GM10266 (cell line): Measurements from ENCODE around the gene URI1.
"Not testable (repeated sequence)": the region's sequence is repeated elsewhere in the genome, so short reads cannot be mapped to it uniquely, and the experiment has no call there.

ENCODE experiments used
- DNase-seq: peaks from one replicate; pipeline ENCODE4 v3.0.0; 2012; ENCODE audit errors: extremely low spot score
- TF ChIP-seq, protein P1 (sequence below): IDR thresholded peaks from 2 replicates; pipeline ENCODE4 v1.5.1; 2012; ENCODE audit warnings: mild to moderate bottlenecking, low read depth; ENCODE audit not compliant: control insufficient read depth, insufficient read depth; ENCODE audit errors: missing control alignments

The URI1 gene

DNA sequence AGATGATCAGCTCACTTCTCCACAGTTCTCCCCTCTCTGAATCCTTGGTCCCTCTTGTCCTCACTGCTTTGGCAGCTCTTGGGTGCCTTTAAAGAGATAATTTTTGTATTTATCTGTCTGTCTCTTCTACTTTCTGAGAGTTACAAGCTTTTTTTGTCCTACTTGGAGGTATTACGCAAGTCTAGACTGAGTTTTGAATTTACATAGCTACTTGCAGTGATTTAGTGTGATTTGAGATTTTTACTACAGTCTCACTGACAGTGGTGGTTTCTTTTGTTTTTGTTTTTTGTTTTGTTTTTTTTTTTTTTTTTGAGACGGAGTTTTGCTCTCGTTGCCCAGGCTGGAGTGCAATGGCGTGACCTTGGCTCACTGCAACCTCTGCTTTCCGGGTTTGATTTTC, 22.1 kb downstream of the URI1 start:
- DNase-seq: no peak
- TF ChIP-seq, protein P1, sequence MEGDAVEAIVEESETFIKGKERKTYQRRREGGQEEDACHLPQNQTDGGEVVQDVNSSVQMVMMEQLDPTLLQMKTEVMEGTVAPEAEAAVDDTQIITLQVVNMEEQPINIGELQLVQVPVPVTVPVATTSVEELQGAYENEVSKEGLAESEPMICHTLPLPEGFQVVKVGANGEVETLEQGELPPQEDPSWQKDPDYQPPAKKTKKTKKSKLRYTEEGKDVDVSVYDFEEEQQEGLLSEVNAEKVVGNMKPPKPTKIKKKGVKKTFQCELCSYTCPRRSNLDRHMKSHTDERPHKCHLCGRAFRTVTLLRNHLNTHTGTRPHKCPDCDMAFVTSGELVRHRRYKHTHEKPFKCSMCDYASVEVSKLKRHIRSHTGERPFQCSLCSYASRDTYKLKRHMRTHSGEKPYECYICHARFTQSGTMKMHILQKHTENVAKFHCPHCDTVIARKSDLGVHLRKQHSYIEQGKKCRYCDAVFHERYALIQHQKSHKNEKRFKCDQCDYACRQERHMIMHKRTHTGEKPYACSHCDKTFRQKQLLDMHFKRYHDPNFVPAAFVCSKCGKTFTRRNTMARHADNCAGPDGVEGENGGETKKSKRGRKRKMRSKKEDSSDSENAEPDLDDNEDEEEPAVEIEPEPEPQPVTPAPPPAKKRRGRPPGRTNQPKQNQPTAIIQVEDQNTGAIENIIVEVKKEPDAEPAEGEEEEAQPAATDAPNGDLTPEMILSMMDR: no peak

DNA sequence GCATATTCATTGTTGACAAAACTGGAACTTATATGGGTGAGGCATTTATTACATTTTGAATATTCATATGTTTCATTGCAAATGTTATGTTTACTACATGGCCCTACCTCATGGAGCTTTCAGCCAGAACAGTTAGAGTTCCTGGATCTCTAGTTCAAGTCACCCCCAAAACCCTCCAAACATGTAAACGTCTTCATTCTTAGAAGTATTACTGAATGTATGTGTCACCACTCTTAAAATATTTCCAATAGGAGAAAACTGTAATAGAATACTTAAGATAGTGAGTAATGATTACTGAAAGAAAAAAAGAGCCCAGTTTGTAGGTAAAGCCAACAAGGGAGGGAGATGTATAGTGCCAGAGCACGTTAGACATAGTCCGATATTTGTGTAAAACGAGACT, 23.5 kb downstream of the URI1 start:
- TF ChIP-seq, protein P1: no peak
- no peak for DNase-seq

DNA sequence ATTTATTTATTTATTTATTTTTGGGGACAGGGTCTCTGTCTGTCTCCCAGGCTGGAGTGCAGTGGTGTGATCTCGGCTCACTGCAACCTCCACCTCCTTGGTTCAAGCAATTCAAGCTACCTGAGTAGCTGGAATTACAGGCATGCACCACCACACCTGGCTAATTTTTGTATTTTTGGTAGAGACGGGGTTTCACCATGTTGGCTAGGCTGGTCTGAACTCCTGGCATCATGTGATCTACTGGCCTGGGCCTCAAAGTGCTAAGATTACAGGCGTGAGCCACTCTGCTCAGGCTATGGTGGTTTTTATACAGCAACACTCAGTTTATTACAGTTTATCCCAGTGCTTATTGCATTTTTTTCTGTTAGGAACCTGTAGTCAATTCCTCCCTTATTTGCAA, 24.1 kb downstream of the URI1 start:
- not testable (repeated sequence) for DNase-seq

DNA sequence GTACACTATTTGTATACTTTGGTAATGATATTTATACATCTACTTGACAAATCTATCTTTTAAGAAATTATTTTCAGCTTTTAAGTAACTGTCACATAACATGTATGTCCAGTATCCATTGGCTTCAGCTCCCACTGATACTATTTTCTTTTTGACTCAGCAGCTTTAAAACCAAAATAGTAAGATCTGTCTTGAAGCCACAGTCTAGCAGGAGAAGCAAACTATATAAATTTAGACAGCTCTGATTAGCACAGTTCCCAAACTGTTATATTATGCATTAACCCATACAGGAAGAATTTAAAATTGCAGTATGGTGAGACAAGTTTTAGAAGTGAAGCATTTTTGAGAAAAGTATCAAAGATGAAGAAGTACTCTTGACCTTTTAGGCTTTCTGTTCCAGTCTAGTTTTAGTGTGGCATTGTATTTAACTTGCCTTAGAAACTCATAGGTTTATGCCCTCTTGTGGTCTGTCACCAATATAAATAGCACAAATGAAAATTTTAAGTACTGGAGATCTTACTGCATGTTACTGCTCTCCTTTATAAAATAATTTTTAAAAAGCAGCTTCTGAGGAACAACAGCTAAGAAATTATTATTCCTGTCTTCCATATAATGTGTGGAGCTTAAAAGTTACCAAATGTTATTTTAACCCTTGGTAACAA, 24.7 kb downstream of the URI1 start:
- DNase-seq: no peak

DNA sequence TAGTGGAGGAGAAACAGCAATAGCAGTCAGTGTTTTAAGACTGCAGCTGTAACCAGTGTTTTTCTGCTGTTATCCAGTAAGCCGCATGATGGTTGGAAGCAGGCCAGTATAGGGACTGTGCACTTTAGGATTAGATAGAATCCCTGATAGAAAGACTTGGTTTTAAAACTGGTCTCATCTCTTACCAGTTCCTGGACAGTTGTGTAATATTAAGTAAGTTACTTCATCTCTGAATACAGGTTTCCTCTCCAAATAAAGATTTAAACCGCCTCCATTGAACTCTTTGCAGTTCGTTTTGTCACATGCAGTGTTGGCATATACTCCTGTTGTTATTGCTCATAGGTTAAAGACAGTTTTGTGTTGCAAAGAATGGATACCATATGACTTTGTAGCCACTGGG, 25.6 kb downstream of the URI1 start:
- TF ChIP-seq, protein P1: no peak
- DNase-seq: no peak

More for the DNA sequence above, 24.7 kb downstream of the URI1 start:
- TF ChIP-seq, protein P1: no peak

DNA sequence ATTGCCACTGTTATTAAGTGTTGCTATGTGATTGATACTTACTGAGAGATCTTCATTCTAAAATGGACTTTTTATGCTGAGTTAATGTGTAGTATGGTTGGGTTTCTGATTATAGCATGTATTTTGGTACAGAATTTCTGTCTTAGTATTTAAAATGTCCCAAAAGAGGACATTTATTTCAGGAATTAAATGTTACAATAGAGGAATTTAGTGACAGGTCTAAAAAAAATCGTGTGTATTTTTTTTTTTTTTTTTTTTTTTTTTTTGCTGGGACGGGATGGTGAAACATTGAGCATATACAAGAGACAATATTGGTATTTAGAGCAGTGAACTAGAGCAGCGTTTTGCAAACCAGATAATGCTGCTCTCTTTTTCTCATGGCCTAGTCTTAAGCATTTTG, 27.9 kb downstream of the URI1 start:
- DNase-seq: no peak
- TF ChIP-seq, protein P1: no peak

DNA sequence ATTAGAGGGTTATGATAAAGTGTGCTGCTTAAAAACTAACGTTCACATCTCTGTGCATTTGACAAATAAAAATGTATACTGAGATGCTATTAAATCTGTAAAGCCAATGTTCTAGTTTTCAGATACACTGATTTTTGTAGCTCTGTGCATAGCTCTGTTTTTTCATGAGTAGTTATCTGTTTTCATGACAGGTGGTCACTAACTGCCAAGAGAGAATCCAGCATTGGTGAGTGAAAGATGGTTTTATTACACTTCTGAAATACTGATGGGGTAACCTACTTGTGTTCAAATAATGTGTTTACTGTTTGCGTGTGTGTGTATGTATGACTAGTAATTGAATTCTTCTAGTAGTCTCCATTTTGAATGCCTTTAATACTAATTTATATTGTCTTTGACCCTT, 29.0 kb downstream of the URI1 start:
- TF ChIP-seq, protein P1: no peak
- no peak for DNase-seq

DNA sequence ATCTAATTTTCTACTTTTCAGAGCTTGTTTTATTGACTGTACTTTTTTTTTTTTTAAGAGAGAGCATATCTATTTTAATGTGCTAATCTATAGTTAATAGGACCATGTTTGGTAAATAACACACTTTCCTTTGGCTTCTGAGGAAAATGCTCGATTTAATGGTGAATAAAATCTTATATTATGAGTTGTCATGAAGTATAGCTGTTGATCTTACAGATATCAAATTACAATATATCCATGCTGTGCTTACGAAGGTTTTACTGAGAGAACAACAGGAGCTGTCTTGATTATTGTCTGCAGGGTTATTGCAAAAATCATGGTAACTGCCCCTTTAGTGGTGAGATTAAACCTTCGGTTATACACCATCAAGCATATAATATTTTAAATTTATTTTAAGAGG, 29.6 kb downstream of the URI1 start:
- TF ChIP-seq, protein P1: no peak
- no peak for DNase-seq
